Measurements from ENCODE around the gene NFIC.

The NFIC gene

GRCh38 chr19:3320853-3321252 lies 45.5 kb upstream of the NFIC start:
- 77% methylated on average over 6 of the region's 8 CpGs for WGBS

GRCh38 chr19:3321696-3322095 lies 44.7 kb upstream of the NFIC start:
- Histone ChIP-seq H2BK12ac (ENCODE audit: low read length in 2 of 2) (no peak overlapping the region), H3K27ac (ENCODE audit: low read length, poor library complexity, severe bottlenecking) (no peak overlapping the region), H3K27me3 (ENCODE audit: control insufficient read depth in 1 of 2, insufficient read depth in 1 of 2, low read length in 2 of 2) (peaks cover 16 to 41% of the 10 kb centered on the region in 2 experiments), H3K4me2 (ENCODE audit: low read length, poor library complexity, severe bottlenecking) (no peak overlapping the region), H2BK5ac (ENCODE audit: low read depth, low read length, poor library complexity, severe bottlenecking) (no peak overlapping the region), H2AFZ (ENCODE audit: low read depth, low read length) (no peak overlapping the region), H3K4me1 (ENCODE audit: control insufficient read depth, insufficient read depth, low read depth, low read length) (no peaks in the 10 kb centered on the region), H4K8ac (ENCODE audit: low read length) (no peak overlapping the region), H3K14ac (ENCODE audit: low read length in 2 of 2) (no peak overlapping the region), H3K79me1 (replicated peaks; ENCODE audit: low read length, poor library complexity, severe bottlenecking) (no peaks in the 10 kb centered on the region), H3K18ac (ENCODE audit: low read depth in 1 of 2, low read length in 2 of 2) (no peak overlapping the region), H3K36me3 (ENCODE audit: control insufficient read depth in 1 of 2, insufficient read depth in 2 of 2, low read depth in 1 of 2, low read length in 2 of 2) (no peaks in the 10 kb centered on the region), H4K91ac (ENCODE audit: low read length) (no peak overlapping the region), H2AK5ac (ENCODE audit: low read length, severe bottlenecking) (no peak overlapping the region), H3K23ac (ENCODE audit: low read length in 2 of 2) (no peak overlapping the region), H2BK15ac (ENCODE audit: low read depth, poor library complexity, severe bottlenecking) (no peak overlapping the region), H3K9ac (ENCODE audit: low read length) (no peak overlapping the region), H2BK120ac (ENCODE audit: low read depth, low read length) (no peak overlapping the region), H3K4ac (ENCODE audit: low read depth in 1 of 2, low read length in 2 of 2) (no peak overlapping the region), H3K4me3 (ENCODE audit: insufficient read depth in 1 of 2, low read depth in 1 of 2, low read length in 2 of 2) (no peak overlapping the region), H3K9me3 (ENCODE audit: control insufficient read depth, low read length) (no peaks in the 10 kb centered on the region)
- WGBS: 70% methylated on average over 6 of the region's 6 CpGs
- DNase-seq: no peak

More at GRCh38 chr19:3320853-3321252, 45.5 kb upstream of the NFIC start:
- H3K9me3 ChIP-seq (ENCODE audit: control insufficient read depth, low read length): no peaks in the 10 kb centered on the region
- H3K9ac ChIP-seq (ENCODE audit: low read length): no peak overlapping the region
- no peak for DNase-seq
- H2BK120ac ChIP-seq (ENCODE audit: low read depth, low read length): no peak overlapping the region
- no peak overlapping the region for H4K8ac ChIP-seq (ENCODE audit: low read length)
- H3K36me3 ChIP-seq (ENCODE audit: control insufficient read depth in 1 of 2, insufficient read depth in 2 of 2, low read depth in 1 of 2, low read length in 2 of 2): no peaks in the 10 kb centered on the region
- H3K27me3 ChIP-seq (ENCODE audit: control insufficient read depth in 1 of 2, insufficient read depth in 1 of 2, low read length in 2 of 2): peaks cover 16 to 49% of the 10 kb centered on the region in 2 experiments
- H2BK5ac ChIP-seq (ENCODE audit: low read depth, low read length, poor library complexity, severe bottlenecking): no peak overlapping the region
- H3K14ac ChIP-seq (ENCODE audit: low read length in 2 of 2): no peak overlapping the region
- H3K27ac ChIP-seq (ENCODE audit: low read length, poor library complexity, severe bottlenecking): no peak overlapping the region
- H3K4ac ChIP-seq (ENCODE audit: low read depth in 1 of 2, low read length in 2 of 2): no peak overlapping the region
- no peak overlapping the region for H3K18ac ChIP-seq (ENCODE audit: low read depth in 1 of 2, low read length in 2 of 2)
- H2AK5ac ChIP-seq (ENCODE audit: low read length, severe bottlenecking): no peak overlapping the region
- H2AFZ ChIP-seq (ENCODE audit: low read depth, low read length): no peak overlapping the region
- H4K91ac ChIP-seq (ENCODE audit: low read length): no peak overlapping the region
- H2BK15ac ChIP-seq (ENCODE audit: low read depth, poor library complexity, severe bottlenecking): no peak overlapping the region
- H3K4me2 ChIP-seq (ENCODE audit: low read length, poor library complexity, severe bottlenecking): no peak overlapping the region
- no peak overlapping the region for H3K23ac ChIP-seq (ENCODE audit: low read length in 2 of 2)
- no peak overlapping the region for H2BK12ac ChIP-seq (ENCODE audit: low read length in 2 of 2)
- H3K4me1 ChIP-seq (ENCODE audit: control insufficient read depth, insufficient read depth, low read depth, low read length): no peaks in the 10 kb centered on the region
- H3K4me3 ChIP-seq (ENCODE audit: insufficient read depth in 1 of 2, low read depth in 1 of 2, low read length in 2 of 2): no peak overlapping the region
- H3K79me1 ChIP-seq (replicated peaks; ENCODE audit: low read length, poor library complexity, severe bottlenecking): no peaks in the 10 kb centered on the region

- Histone ChIP-seq H3K79me1 (replicated peaks; ENCODE audit: low read length, poor library complexity, severe bottlenecking) (no peaks in the 10 kb centered on the region), H3K4me2 (ENCODE audit: low read length, poor library complexity, severe bottlenecking) (no peak overlapping the region), H3K4me3 (ENCODE audit: insufficient read depth in 1 of 2, low read depth in 1 of 2, low read length in 2 of 2) (no peak overlapping the region), H4K8ac (ENCODE audit: low read length) (no peak overlapping the region), H2BK5ac (ENCODE audit: low read depth, low read length, poor library complexity, severe bottlenecking) (no peak overlapping the region), H3K9me3 (ENCODE audit: control insufficient read depth, low read length) (no peaks in the 10 kb centered on the region), H3K4me1 (ENCODE audit: control insufficient read depth, insufficient read depth, low read depth, low read length) (no peaks in the 10 kb centered on the region), H3K27me3 (ENCODE audit: control insufficient read depth in 1 of 2, insufficient read depth in 1 of 2, low read length in 2 of 2) (peaks cover 16 to 34% of the 10 kb centered on the region in 2 experiments), H4K91ac (ENCODE audit: low read length) (no peak overlapping the region), H3K4ac (ENCODE audit: low read depth in 1 of 2, low read length in 2 of 2) (no peak overlapping the region), H2BK15ac (ENCODE audit: low read depth, poor library complexity, severe bottlenecking) (no peak overlapping the region), H3K36me3 (ENCODE audit: control insufficient read depth in 1 of 2, insufficient read depth in 2 of 2, low read depth in 1 of 2, low read length in 2 of 2) (no peaks in the 10 kb centered on the region), H2AK5ac (ENCODE audit: low read length, severe bottlenecking) (no peak overlapping the region), H3K9ac (ENCODE audit: low read length) (no peak overlapping the region), H3K27ac (ENCODE audit: low read length, poor library complexity, severe bottlenecking) (no peak overlapping the region), H2BK120ac (ENCODE audit: low read depth, low read length) (no peak overlapping the region), H3K23ac (ENCODE audit: low read length in 2 of 2) (no peak overlapping the region), H3K14ac (ENCODE audit: low read length in 2 of 2) (no peak overlapping the region), H2AFZ (ENCODE audit: low read depth, low read length) (no peak overlapping the region), H3K18ac (ENCODE audit: low read depth in 1 of 2, low read length in 2 of 2) (no peak overlapping the region), H2BK12ac (ENCODE audit: low read length in 2 of 2) (no peak overlapping the region)
- 79% methylated on average over 6 of the region's 6 CpGs for WGBS
- DNase-seq: no peak
These were observed 44.0 kb upstream of the NFIC start for GRCh38 chr19:3322199-3322978.

- Histone ChIP-seq H2AK5ac (ENCODE audit: low read length, severe bottlenecking) (no peak overlapping the region), H3K23ac (ENCODE audit: low read length in 2 of 2) (no peak overlapping the region), H3K27me3 (ENCODE audit: control insufficient read depth in 1 of 2, insufficient read depth in 1 of 2, low read length in 2 of 2) (peaks cover 16 to 33% of the 10 kb centered on the region in 2 experiments), H2AFZ (ENCODE audit: low read depth, low read length) (no peak overlapping the region), H4K91ac (ENCODE audit: low read length) (no peak overlapping the region), H2BK12ac (ENCODE audit: low read length in 2 of 2) (no peak overlapping the region), H3K27ac (ENCODE audit: low read length, poor library complexity, severe bottlenecking) (no peak overlapping the region), H2BK15ac (ENCODE audit: low read depth, poor library complexity, severe bottlenecking) (no peak overlapping the region), H4K8ac (ENCODE audit: low read length) (no peak overlapping the region), H3K9me3 (ENCODE audit: control insufficient read depth, low read length) (no peaks in the 10 kb centered on the region), H2BK120ac (ENCODE audit: low read depth, low read length) (no peak overlapping the region), H3K36me3 (ENCODE audit: control insufficient read depth in 1 of 2, insufficient read depth in 2 of 2, low read depth in 1 of 2, low read length in 2 of 2) (no peaks in the 10 kb centered on the region), H3K9ac (ENCODE audit: low read length) (no peak overlapping the region), H3K4me3 (ENCODE audit: insufficient read depth in 1 of 2, low read depth in 1 of 2, low read length in 2 of 2) (no peak overlapping the region), H2BK5ac (ENCODE audit: low read depth, low read length, poor library complexity, severe bottlenecking) (no peak overlapping the region), H3K4me1 (ENCODE audit: control insufficient read depth, insufficient read depth, low read depth, low read length) (no peaks in the 10 kb centered on the region), H3K4ac (ENCODE audit: low read depth in 1 of 2, low read length in 2 of 2) (no peak overlapping the region), H3K79me1 (replicated peaks; ENCODE audit: low read length, poor library complexity, severe bottlenecking) (no peaks in the 10 kb centered on the region), H3K4me2 (ENCODE audit: low read length, poor library complexity, severe bottlenecking) (no peak overlapping the region), H3K14ac (ENCODE audit: low read length in 2 of 2) (no peak overlapping the region), H3K18ac (ENCODE audit: low read depth in 1 of 2, low read length in 2 of 2) (no peak overlapping the region)
- WGBS: 23% methylated on average over 2 of the region's 2 CpGs
- DNase-seq: no peak
These were observed 43.4 kb upstream of the NFIC start for GRCh38 chr19:3323026-3323425.

All from mesenchymal stem cell (in vitro differentiated cells and primary cell).